Endothelial cell of umbilical vein (primary cell): ENCODE data around the gene MYO1A.

ENCODE experiments used
- EZH2 ChIP-seq: IDR thresholded peaks from 2 replicates; pipeline ENCODE4 v1.6.1; 2012; ENCODE audit warnings: borderline replicate concordance, low read depth, mild to moderate bottlenecking, moderate library complexity, low read length, inconsistent platforms; ENCODE audit not compliant: severe bottlenecking
- GATA2 ChIP-seq: IDR thresholded peaks from 2 replicates; pipeline ENCODE4 v1.7.0; 2011; ENCODE audit warnings: low read depth, mild to moderate bottlenecking, moderate library complexity, mixed read lengths, low read length; ENCODE audit not compliant: insufficient read length, insufficient read depth
- POLR2A ChIP-seq: IDR thresholded peaks from 2 replicates; pipeline ENCODE4 v1.6.1; 2012; ENCODE audit warnings: low read depth, mild to moderate bottlenecking, control low read depth, low read length
- POLR2AphosphoS5 ChIP-seq: IDR thresholded peaks from 2 replicates; pipeline ENCODE4 v1.6.1; 2012; ENCODE audit warnings: low read depth, mild to moderate bottlenecking, control low read depth, low read length, moderate library complexity; ENCODE audit not compliant: insufficient read depth
- TF ChIP-seq, protein P1 (sequence below), 2 donors: IDR thresholded peaks; 1 replicate in 1 of 2; 2 replicates in 1 of 2; pipeline ENCODE4 v1.5.1; 2011; ENCODE audit warnings: low read length in 2 of 2, mild to moderate bottlenecking in 2 of 2, moderate library complexity in 2 of 2, control low read depth in 1 of 2, inconsistent platforms in 1 of 2, low read depth in 1 of 2; ENCODE audit not compliant: insufficient read depth in 1 of 2; ENCODE audit errors: extremely low read depth in 1 of 2
- TF ChIP-seq, protein P2 (sequence below): IDR thresholded peaks from 2 replicates; pipeline ENCODE4 v1.6.1; 2011; ENCODE audit not compliant: insufficient read depth, insufficient read length

GRCh38 chr12:57057067-57057751 lies 7.3 kb upstream of the MYO1A start:
- TF ChIP-seq POLR2AphosphoS5 = no peak
- no peak for TF ChIP-seq POLR2A
- TF ChIP-seq, protein P1, sequence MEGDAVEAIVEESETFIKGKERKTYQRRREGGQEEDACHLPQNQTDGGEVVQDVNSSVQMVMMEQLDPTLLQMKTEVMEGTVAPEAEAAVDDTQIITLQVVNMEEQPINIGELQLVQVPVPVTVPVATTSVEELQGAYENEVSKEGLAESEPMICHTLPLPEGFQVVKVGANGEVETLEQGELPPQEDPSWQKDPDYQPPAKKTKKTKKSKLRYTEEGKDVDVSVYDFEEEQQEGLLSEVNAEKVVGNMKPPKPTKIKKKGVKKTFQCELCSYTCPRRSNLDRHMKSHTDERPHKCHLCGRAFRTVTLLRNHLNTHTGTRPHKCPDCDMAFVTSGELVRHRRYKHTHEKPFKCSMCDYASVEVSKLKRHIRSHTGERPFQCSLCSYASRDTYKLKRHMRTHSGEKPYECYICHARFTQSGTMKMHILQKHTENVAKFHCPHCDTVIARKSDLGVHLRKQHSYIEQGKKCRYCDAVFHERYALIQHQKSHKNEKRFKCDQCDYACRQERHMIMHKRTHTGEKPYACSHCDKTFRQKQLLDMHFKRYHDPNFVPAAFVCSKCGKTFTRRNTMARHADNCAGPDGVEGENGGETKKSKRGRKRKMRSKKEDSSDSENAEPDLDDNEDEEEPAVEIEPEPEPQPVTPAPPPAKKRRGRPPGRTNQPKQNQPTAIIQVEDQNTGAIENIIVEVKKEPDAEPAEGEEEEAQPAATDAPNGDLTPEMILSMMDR (IDR thresholded peaks at IDR 0.05; ENCODE audit: extremely low read depth in 1 of 2, insufficient read depth in 1 of 2, low read depth in 1 of 2, low read length in 2 of 2) = no peak
- TF ChIP-seq EZH2 = no peak
- TF ChIP-seq, protein P2, sequence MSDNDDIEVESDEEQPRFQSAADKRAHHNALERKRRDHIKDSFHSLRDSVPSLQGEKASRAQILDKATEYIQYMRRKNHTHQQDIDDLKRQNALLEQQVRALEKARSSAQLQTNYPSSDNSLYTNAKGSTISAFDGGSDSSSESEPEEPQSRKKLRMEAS = no peak
- TF ChIP-seq GATA2 = no peak
